ENCODE results near the gene IL36A. TPM values are rescaled to one million over a fixed set of nuclear protein-coding genes. Genes with fewer than 3 reads are reported as not detected.

Gene IL36A
- total RNA-seq, 3 donors from 2014 or later (not counting 1 experiment from before 2014, with no cell fraction given), result not detected

DNA sequence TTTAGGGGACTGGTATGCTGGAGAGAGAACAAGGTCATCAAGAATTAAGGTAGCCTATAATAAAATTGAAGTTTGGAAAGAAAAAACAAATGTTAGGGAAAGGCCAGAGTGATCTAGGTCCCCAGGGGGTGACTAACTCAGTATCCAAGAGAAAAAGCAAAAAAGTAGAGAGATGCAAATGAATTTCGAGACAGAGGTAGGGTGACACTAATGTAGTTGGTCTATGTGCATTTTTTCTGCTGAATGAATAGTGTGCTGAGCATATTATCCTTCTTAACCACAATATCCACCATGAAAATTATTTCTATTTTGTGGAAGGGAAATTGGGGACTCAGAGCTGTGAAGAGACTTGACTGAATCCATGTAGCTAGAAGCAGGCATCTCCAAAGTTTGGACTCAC lies 9.8 kb downstream of the IL36A start:
- TF ChIP-seq CTCF (IDR thresholded peaks at IDR 0.05), result no peak
- no peak overlapping the region for H3K27ac ChIP-seq (ENCODE audit: low read length)
- DNase-seq, result no peak
- Mint-ChIP-seq H3K27ac (no peak overlapping the region), H3K27me3 (ENCODE audit: low read depth in 2 of 2) (peaks cover 32 to 56% of the 10 kb centered on the region in 2 donors), H3K36me3 (no peaks in the 10 kb centered on the region), H3K9me3 (no peaks in the 10 kb centered on the region), H3K4me1 (no peaks in the 10 kb centered on the region), H3K4me3 (no peak overlapping the region)
- no peaks in the 10 kb centered on the region for H3K36me3 ChIP-seq (ENCODE audit: control insufficient read depth, insufficient read depth, low read length)
- H3K27me3 ChIP-seq (ENCODE audit: control insufficient read depth, insufficient read depth, low read length), result peaks cover 5% of the 10 kb centered on the region
- intact Hi-C loops (cut with micrococcal nuclease), result no loop called here
- no peak for ATAC-seq
- no peak overlapping the region for H3K4me3 ChIP-seq (ENCODE audit: low read length)
- no peaks in the 10 kb centered on the region for H3K4me1 ChIP-seq (ENCODE audit: control insufficient read depth, insufficient read depth, low read length)
- H3K9me3 ChIP-seq (ENCODE audit: control insufficient read depth, insufficient read depth, low read length), result no peaks in the 10 kb centered on the region
- 83% methylated on average over 1 of the region's 1 CpG for WGBS (ENCODE audit: insufficient coverage)

DNA sequence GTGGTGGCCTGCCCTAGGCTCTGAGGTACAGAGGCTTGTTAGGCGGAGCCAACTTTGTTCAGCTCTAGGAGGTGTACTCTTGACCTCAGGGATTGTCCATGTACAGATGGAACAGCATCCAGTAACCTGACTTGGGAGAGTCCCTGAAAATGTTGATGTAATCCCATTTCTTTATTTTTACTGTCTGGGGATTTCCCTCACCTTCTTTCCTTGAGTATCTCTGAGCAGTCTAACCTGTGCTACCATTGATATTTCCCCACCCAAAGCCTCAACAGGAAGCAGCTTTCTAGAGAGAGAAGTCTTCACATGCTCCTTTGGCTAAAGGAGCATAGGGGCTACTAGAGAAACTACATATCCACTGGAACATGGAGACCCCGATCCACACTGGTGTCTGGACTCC lies 10.4 kb downstream of the IL36A start:
- Mint-ChIP-seq H3K27me3 (ENCODE audit: low read depth in 2 of 2) (peaks cover 29 to 54% of the 10 kb centered on the region in 2 donors), H3K4me1 (no peaks in the 10 kb centered on the region), H3K36me3 (no peaks in the 10 kb centered on the region), H3K4me3 (no peak overlapping the region), H3K9me3 (no peaks in the 10 kb centered on the region), H3K27ac (no peak overlapping the region)
- H3K36me3 ChIP-seq (ENCODE audit: control insufficient read depth, insufficient read depth, low read length), result no peaks in the 10 kb centered on the region
- no peaks in the 10 kb centered on the region for H3K9me3 ChIP-seq (ENCODE audit: control insufficient read depth, insufficient read depth, low read length)
- DNase-seq (peak in 1 of 2 donors; percentile 11), ATAC-seq (no peak)
- intact Hi-C loops (cut with micrococcal nuclease), result no loop called here
- 94% methylated on average over 2 of the region's 2 CpGs for WGBS (ENCODE audit: insufficient coverage)
- no peak for TF ChIP-seq CTCF (IDR thresholded peaks at IDR 0.05)
- H3K27ac ChIP-seq (ENCODE audit: low read length), result no peak overlapping the region
- peaks cover 5% of the 10 kb centered on the region for H3K27me3 ChIP-seq (ENCODE audit: control insufficient read depth, insufficient read depth, low read length)
- H3K4me3 ChIP-seq (ENCODE audit: low read length), result no peak overlapping the region
- no peaks in the 10 kb centered on the region for H3K4me1 ChIP-seq (ENCODE audit: control insufficient read depth, insufficient read depth, low read length)

DNA sequence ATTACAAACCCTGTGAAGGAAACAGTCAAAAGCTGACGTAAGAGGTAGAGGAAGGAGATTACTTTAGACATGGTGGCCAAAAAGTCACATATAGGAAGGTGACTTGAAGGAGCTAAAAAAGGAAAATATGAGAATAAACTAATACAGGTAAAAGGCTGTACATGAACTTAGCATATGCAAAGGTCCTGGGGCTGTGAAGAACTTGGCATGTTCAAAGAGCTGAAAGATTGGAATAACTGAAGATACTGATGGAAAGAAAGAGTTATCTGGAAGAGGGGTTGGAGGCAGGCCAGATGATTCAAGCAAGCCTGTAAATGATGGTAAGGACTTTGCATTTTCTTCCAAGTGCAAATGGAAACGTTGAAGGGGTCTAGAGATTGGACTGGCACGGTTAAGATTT lies 13.2 kb downstream of the IL36A start:
- no peak overlapping the region for H3K4me3 ChIP-seq (ENCODE audit: low read length)
- DNase-seq, result no peak
- 79% methylated on average over 3 of the region's 3 CpGs for WGBS (ENCODE audit: insufficient coverage)
- peaks cover 37 to 45% of the 10 kb centered on the region in 2 donors for H3K27me3 Mint-ChIP-seq (ENCODE audit: low read depth in 2 of 2)
- no peaks in the 10 kb centered on the region for H3K4me1 ChIP-seq (ENCODE audit: control insufficient read depth, insufficient read depth, low read length)
- H3K9me3 ChIP-seq (ENCODE audit: control insufficient read depth, insufficient read depth, low read length), result no peaks in the 10 kb centered on the region
- no peak overlapping the region for H3K4me3 Mint-ChIP-seq
- no peaks in the 10 kb centered on the region for H3K36me3 ChIP-seq (ENCODE audit: control insufficient read depth, insufficient read depth, low read length)
- H3K9me3 Mint-ChIP-seq, result no peaks in the 10 kb centered on the region
- peaks cover 3% of the 10 kb centered on the region for H3K27me3 ChIP-seq (ENCODE audit: control insufficient read depth, insufficient read depth, low read length)
- no peaks in the 10 kb centered on the region for H3K4me1 Mint-ChIP-seq
- TF ChIP-seq CTCF (IDR thresholded peaks at IDR 0.05), result no peak
- H3K27ac Mint-ChIP-seq, result no peak overlapping the region
- H3K36me3 Mint-ChIP-seq, result no peaks in the 10 kb centered on the region
- ATAC-seq, result no peak
- intact Hi-C loops (cut with micrococcal nuclease), result no loop called here
- no peak overlapping the region for H3K27ac ChIP-seq (ENCODE audit: low read length)

- no peaks in the 10 kb centered on the region for H3K4me1 Mint-ChIP-seq
- ATAC-seq, result no peak
- H3K4me3 Mint-ChIP-seq, result no peak overlapping the region
- intact Hi-C loops (cut with micrococcal nuclease), result no loop called here
- H3K9me3 ChIP-seq (ENCODE audit: control insufficient read depth, insufficient read depth, low read length), result no peaks in the 10 kb centered on the region
- no peaks in the 10 kb centered on the region for H3K27me3 ChIP-seq (ENCODE audit: control insufficient read depth, insufficient read depth, low read length)
- peaks cover 40 to 60% of the 10 kb centered on the region in 2 donors for H3K27me3 Mint-ChIP-seq (ENCODE audit: low read depth in 2 of 2)
- H3K27ac ChIP-seq (ENCODE audit: low read length), result no peak overlapping the region
- DNase-seq, result no peak
- H3K27ac Mint-ChIP-seq, result no peak overlapping the region
- no peaks in the 10 kb centered on the region for H3K36me3 Mint-ChIP-seq
- no peaks in the 10 kb centered on the region for H3K36me3 ChIP-seq (ENCODE audit: control insufficient read depth, insufficient read depth, low read length)
- no peak for TF ChIP-seq CTCF (IDR thresholded peaks at IDR 0.05)
- 73% methylated on average over 4 of the region's 4 CpGs for WGBS (ENCODE audit: insufficient coverage)
- no peaks in the 10 kb centered on the region for H3K4me1 ChIP-seq (ENCODE audit: control insufficient read depth, insufficient read depth, low read length)
- no peaks in the 10 kb centered on the region for H3K9me3 Mint-ChIP-seq
- H3K4me3 ChIP-seq (ENCODE audit: low read length), result no peak overlapping the region
These were observed 16.1 kb downstream of the IL36A start for GRCh38 chr2:113021312-113021711.
